Neural cell (in vitro differentiated cells): Measurements from ENCODE around the gene PTPN22. TPM values are rescaled to one million over a fixed set of nuclear protein-coding genes. Genes with fewer than 3 reads are reported as not detected.

Experiments
- H2AFZ ChIP-seq: fragments of 200-600, 300-800 bp; sonication (generic), shearing (Covaris generic); 2 replicates; pipeline ENCODE4 v1.6.0; 2014; ENCODE audit warnings: low read depth, mild to moderate bottlenecking, antibody characterized with exemption, low read length, moderate library complexity
- H3F3A ChIP-seq: fragments of 200-600 bp; shearing (Covaris generic); 2 replicates; pipeline ENCODE4 v1.6.1; 2016; ENCODE audit warnings: mild to moderate bottlenecking, moderate library complexity, mixed read lengths, antibody characterized with exemption, low read length; ENCODE audit not compliant: insufficient read depth, poor library complexity, severe bottlenecking
- H3K27ac ChIP-seq: fragments of 200-600, 300-800 bp; sonication (generic), shearing (Covaris generic); 2 replicates; pipeline ENCODE4 v1.5.1; 2014; ENCODE audit warnings: mild to moderate bottlenecking, low read length, moderate library complexity
- H3K27me3 ChIP-seq: fragments of 300-800, 200-600 bp; sonication (generic), shearing (Covaris generic); 2 replicates; pipeline ENCODE4 v1.6.0; 2014; ENCODE audit warnings: mild to moderate bottlenecking, low read depth, low read length, moderate library complexity; ENCODE audit not compliant: insufficient read depth
- H3K36me3 ChIP-seq: fragments of 300-800, 200-600 bp; sonication (generic), shearing (Covaris generic); 2 replicates; pipeline ENCODE4 v1.5.1; 2014; ENCODE audit warnings: mild to moderate bottlenecking, antibody characterized with exemption, low read length, moderate library complexity; ENCODE audit not compliant: insufficient read depth
- H3K4me2 ChIP-seq: fragments of 300-800, 200-600 bp; sonication (generic), shearing (Covaris generic); 2 replicates; pipeline ENCODE4 v1.6.0; 2014; ENCODE audit warnings: mild to moderate bottlenecking, low read length
- H3K4me3 ChIP-seq: fragments of 300-800, 200-600 bp; sonication (generic), shearing (Covaris generic); 2 replicates; pipeline ENCODE4 v1.5.1; 2014; ENCODE audit warnings: mild to moderate bottlenecking, low read length, moderate library complexity
- H3K79me2 ChIP-seq: fragments of 200-600 bp; shearing (Covaris generic); replicated peaks from 2 replicates; pipeline ENCODE4 v1.6.0; 2014; ENCODE audit warnings: mild to moderate bottlenecking, low read length, moderate library complexity; ENCODE audit not compliant: insufficient read depth
- H3K9ac ChIP-seq: fragments of 300-800, 200-600 bp; sonication (generic), shearing (Covaris generic); 2 replicates; pipeline ENCODE4 v1.6.1; 2016; ENCODE audit warnings: mild to moderate bottlenecking, low read length, mixed read lengths
- H3K9me2 ChIP-seq: fragments of 200-600 bp; shearing (Covaris generic); 2 replicates; pipeline ENCODE4 v1.6.1; 2016; ENCODE audit warnings: mild to moderate bottlenecking, low read length, mixed read lengths; ENCODE audit not compliant: insufficient read depth
- H3K9me3 ChIP-seq: fragments of 200-600, 300-800 bp; sonication (generic), shearing (Covaris generic); 2 replicates; pipeline ENCODE4 v1.6.1; 2016; ENCODE audit warnings: mild to moderate bottlenecking, mixed run types, low read length, moderate library complexity, mixed read lengths
- H4K20me1 ChIP-seq: fragments of 200-600 bp; shearing (Covaris generic); 2 replicates; pipeline ENCODE4 v1.6.1; 2016; ENCODE audit warnings: mild to moderate bottlenecking, mixed run types; ENCODE audit not compliant: insufficient read depth
- CTCF ChIP-seq: fragments of 450-650 bp; IDR thresholded peaks from 2 replicates; pipeline ENCODE4 v1.5.1; 2014; ENCODE audit warnings: antibody characterized with exemption, mild to moderate bottlenecking, moderate library complexity; ENCODE audit not compliant: poor library complexity, severe bottlenecking
- EP300 ChIP-seq: fragments of 450-650 bp; conservative IDR thresholded peaks from 2 replicates; pipeline ENCODE4 v1.6.1; 2014; ENCODE audit warnings: antibody characterized with exemption, mild to moderate bottlenecking, moderate library complexity; ENCODE audit not compliant: poor library complexity, severe bottlenecking
- EZH2 ChIP-seq: fragments of 200-600, 300-800 bp; shearing (Covaris generic), sonication (generic); IDR thresholded peaks from 2 replicates; pipeline ENCODE4 v1.6.1; 2014; ENCODE audit warnings: antibody characterized with exemption, low read length, borderline replicate concordance, mild to moderate bottlenecking; ENCODE audit not compliant: insufficient read depth, poor library complexity, severe bottlenecking
- MXI1 ChIP-seq: fragments of 450-650 bp; conservative IDR thresholded peaks from 2 replicates; pipeline ENCODE4 v1.6.1; 2014; ENCODE audit warnings: antibody characterized with exemption, mild to moderate bottlenecking; ENCODE audit not compliant: poor library complexity, severe bottlenecking
- POLR2AphosphoS5 ChIP-seq: IDR thresholded peaks from 2 replicates; pipeline ENCODE4 v1.6.1; 2012
- RAD21 ChIP-seq: fragments of 450-650 bp; conservative IDR thresholded peaks from 2 replicates; pipeline ENCODE4 v1.6.1; 2014; ENCODE audit warnings: antibody characterized with exemption, mild to moderate bottlenecking, moderate library complexity
- REST ChIP-seq: IDR thresholded peaks from 2 replicates; pipeline ENCODE4 v1.6.1; 2012; ENCODE audit warnings: borderline replicate concordance
- SMC3 ChIP-seq: fragments of 450-650 bp; conservative IDR thresholded peaks from 2 replicates; pipeline ENCODE4 v1.6.1; 2014; ENCODE audit warnings: antibody characterized with exemption, mild to moderate bottlenecking, moderate library complexity; ENCODE audit not compliant: poor library complexity
- TAF1 ChIP-seq: IDR thresholded peaks from 2 replicates; pipeline ENCODE4 v1.6.1; 2012; ENCODE audit warnings: low read depth
- polyA plus RNA-seq: library from polyadenylated mRNA; depleted of rRNA; stranded (reverse); fragments of >200 nt; gene quantifications from 2 replicates; pipeline ENCODE4 v1.2.3, GENCODE V29; 2014

Gene PTPN22
- polyA plus RNA-seq, 1 donor from 2014 or later = 0.92 TPM

GRCh38 chr1:113811156-113811887 is 60.2 kb downstream of the PTPN22 start:
- H3K4me2 ChIP-seq = peak overlapping the region; percentile 82
- peak overlapping the region; percentile 96 for H3K9ac ChIP-seq
- H3K79me2 ChIP-seq = peaks cover 50% of the 10 kb centered on the region
- H3K27me3 ChIP-seq = no peaks in the 10 kb centered on the region
- H3F3A ChIP-seq = no peaks in the 10 kb centered on the region
- H3K36me3 ChIP-seq = no peaks in the 10 kb centered on the region
- H4K20me1 ChIP-seq = no peaks in the 10 kb centered on the region
- H2AFZ ChIP-seq = peak overlapping the region; percentile 78
- H3K27ac ChIP-seq = peak overlapping the region; percentile 93
- no peaks in the 10 kb centered on the region for H3K9me2 ChIP-seq
- no peaks in the 10 kb centered on the region for H3K9me3 ChIP-seq
- TF ChIP-seq RAD21 = no peak
- TF ChIP-seq EP300 = no peak
- TF ChIP-seq MXI1 = no peak
- TF ChIP-seq TAF1 = no peak
- TF ChIP-seq EZH2 = no peak
- no peak for TF ChIP-seq REST
- no peak for TF ChIP-seq CTCF
- TF ChIP-seq SMC3 = no peak
- no peak for TF ChIP-seq POLR2AphosphoS5
- H3K4me3 ChIP-seq = peak overlapping the region; percentile 95

DNA sequence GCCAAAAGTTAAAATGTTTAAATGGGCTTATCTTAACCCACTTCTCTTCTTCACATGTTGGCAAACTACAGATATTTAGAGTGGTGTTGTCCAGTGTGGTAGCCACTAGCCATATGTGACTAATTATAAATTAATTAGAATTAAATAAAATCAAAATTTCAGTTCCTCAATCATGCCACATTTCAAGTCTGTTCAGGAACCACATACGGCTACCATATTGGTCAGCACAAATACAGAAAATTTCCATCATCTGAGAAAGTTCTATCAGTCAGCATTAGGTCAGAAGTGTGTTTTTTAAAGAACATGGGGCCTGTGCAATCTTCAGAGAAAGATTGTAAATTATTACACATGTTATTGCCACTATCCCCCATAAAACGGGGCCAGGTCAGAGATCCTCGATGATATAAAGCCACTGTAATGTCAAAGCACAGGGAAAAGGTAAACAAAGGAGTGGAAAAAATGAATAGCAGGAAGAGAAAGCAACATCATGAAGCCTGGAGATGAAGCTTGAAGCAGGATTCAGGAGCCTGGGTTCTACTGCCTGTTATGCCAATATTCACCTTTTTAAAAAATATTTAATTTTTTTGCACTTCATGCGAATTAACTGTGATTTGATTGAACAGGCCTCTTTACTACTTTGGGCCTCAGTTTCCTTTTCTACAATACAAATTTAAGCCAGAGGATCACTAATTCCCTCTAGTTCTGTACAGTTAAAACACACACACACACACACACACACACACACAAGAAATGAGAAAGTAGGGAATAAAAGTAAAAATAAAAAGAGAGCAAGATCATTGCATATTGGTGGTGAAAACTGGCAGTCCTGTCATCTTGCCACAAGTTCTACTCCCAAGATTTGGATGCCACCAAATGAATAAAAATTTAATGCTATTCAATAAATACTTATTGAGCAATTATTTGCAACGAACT is 61.6 kb downstream of the PTPN22 start:
- no peaks in the 10 kb centered on the region for H3K36me3 ChIP-seq
- no peaks in the 10 kb centered on the region for H3K9me2 ChIP-seq
- no peaks in the 10 kb centered on the region for H3K9me3 ChIP-seq
- H2AFZ ChIP-seq = no peak overlapping the region
- peak overlapping the region; percentile 95 for H3K4me3 ChIP-seq
- peaks cover 64% of the 10 kb centered on the region for H3K79me2 ChIP-seq
- H3K9ac ChIP-seq = peak overlapping the region; percentile 11
- no peaks in the 10 kb centered on the region for H3F3A ChIP-seq
- no peaks in the 10 kb centered on the region for H3K27me3 ChIP-seq
- TF ChIP-seq POLR2AphosphoS5 = no peak
- TF ChIP-seq TAF1 = no peak
- TF ChIP-seq CTCF = no peak
- TF ChIP-seq EZH2 = no peak
- no peak for TF ChIP-seq REST
- TF ChIP-seq EP300 = no peak
- TF ChIP-seq RAD21 = no peak
- no peak for TF ChIP-seq MXI1
- no peak for TF ChIP-seq SMC3
- H4K20me1 ChIP-seq = peaks cover 2% of the 10 kb centered on the region
- peak overlapping the region; percentile 82 for H3K4me2 ChIP-seq
- peak overlapping the region; percentile 93 for H3K27ac ChIP-seq
